Fibroblast of pulmonary artery (primary cell): ENCODE results near the gene MISP3.

Experiments
- DNase-seq: peaks from one replicate; pipeline ENCODE4 v3.0.0-alpha.2; 2010; ENCODE audit warnings: low read depth
- H3K4me3 ChIP-seq: replicated peaks from 2 replicates; pipeline ENCODE4 v1.5.1; 2011; ENCODE audit warnings: low read depth, mild to moderate bottlenecking, control low read depth, low read length, moderate library complexity
- TF ChIP-seq, protein P1 (sequence below): IDR thresholded peaks from 2 replicates; pipeline ENCODE4 v1.5.1; 2011; ENCODE audit warnings: mild to moderate bottlenecking, control low read depth, low read length, inconsistent platforms; ENCODE audit errors: missing control alignments

The MISP3 gene

DNA sequence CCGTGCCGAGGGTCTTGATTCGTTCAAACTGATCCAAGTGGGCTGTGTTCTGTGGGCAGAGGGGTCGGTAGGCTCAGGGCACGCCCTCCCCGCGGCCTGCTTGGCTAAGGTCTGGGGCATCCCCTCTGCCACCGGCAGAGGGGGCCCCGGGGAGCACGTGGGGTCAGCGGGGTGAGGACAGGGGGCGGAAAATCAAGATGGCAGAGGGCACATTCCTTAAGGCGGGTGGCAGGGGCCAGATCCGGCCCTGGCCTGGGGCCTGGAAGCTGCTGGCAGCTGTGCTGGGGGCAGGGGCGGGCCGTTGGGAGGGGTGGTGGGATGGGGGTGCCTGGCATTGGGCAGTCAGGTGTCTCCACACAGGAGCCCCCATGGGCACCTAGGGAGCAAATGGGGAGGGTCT is 34.3 kb downstream of the MISP3 start:
- TF ChIP-seq, protein P1, sequence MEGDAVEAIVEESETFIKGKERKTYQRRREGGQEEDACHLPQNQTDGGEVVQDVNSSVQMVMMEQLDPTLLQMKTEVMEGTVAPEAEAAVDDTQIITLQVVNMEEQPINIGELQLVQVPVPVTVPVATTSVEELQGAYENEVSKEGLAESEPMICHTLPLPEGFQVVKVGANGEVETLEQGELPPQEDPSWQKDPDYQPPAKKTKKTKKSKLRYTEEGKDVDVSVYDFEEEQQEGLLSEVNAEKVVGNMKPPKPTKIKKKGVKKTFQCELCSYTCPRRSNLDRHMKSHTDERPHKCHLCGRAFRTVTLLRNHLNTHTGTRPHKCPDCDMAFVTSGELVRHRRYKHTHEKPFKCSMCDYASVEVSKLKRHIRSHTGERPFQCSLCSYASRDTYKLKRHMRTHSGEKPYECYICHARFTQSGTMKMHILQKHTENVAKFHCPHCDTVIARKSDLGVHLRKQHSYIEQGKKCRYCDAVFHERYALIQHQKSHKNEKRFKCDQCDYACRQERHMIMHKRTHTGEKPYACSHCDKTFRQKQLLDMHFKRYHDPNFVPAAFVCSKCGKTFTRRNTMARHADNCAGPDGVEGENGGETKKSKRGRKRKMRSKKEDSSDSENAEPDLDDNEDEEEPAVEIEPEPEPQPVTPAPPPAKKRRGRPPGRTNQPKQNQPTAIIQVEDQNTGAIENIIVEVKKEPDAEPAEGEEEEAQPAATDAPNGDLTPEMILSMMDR, result no peak
- no peak for DNase-seq
- H3K4me3 ChIP-seq, result no peak overlapping the region

DNA sequence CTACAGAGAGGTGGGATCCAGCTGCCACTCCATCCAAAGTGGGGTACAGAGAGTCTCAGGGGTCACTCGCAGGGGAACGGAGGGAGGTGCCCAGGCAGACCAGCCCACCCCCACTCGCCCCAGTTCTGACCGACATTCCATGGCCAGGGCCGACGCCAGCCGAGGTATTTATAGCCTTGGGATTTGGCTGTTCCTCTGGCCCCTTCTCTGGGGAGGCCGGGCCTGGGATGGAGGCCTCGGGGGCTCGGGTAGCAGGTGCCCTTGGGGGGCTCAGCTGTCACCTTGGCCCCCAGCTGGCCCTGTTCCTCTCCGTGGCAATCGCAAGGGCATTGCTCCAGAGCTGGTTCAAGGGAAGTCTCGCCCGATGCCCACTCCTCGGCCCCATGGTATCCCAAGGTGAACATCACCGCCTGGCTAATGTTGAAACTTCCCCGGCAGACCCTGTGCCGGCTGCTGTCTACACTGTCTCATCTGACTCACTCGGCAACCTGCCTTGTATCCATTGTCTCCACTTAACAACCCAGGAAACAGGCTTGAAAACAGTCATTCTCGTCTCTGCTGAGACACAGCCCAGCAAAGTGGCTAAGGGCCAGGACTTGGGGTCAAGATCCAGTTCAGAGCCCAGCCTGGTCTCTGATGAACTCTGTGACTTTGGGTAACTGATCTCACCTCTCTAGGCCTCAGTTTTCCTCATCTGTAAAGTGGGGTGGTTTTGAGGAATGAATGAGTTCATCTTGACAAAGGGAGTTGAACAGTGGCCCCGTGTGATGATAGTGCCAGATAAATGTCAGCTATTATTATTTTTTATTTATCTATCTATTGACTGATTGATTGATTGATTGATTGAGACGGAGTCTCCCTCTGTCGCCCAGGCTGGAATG is 35.2 kb downstream of the MISP3 start:
- DNase-seq, result peak; percentile 82
- H3K4me3 ChIP-seq, result no peak overlapping the region
- TF ChIP-seq, protein P1, result no peak

DNA sequence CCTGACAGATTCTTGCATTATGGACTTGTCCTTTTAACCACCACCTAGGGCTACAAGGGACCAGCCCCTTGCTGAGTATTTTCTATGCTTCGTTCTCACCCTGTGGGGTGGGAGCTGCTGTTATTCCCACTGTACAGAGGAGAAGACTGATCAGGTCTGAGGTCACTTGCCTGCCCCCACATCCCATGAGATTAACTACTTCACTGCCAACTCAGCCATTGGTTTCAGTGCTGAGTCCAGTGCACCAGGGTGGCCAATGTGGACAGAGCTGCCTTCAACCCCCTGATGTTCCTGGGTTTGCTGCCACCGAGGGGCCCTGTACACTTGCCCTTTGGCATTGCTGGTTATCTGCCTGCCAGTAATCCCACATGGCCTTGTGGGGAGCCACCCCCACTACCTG is 38.1 kb downstream of the MISP3 start:
- TF ChIP-seq, protein P1, result no peak
- H3K4me3 ChIP-seq, result no peak overlapping the region
- DNase-seq, result no peak

DNA sequence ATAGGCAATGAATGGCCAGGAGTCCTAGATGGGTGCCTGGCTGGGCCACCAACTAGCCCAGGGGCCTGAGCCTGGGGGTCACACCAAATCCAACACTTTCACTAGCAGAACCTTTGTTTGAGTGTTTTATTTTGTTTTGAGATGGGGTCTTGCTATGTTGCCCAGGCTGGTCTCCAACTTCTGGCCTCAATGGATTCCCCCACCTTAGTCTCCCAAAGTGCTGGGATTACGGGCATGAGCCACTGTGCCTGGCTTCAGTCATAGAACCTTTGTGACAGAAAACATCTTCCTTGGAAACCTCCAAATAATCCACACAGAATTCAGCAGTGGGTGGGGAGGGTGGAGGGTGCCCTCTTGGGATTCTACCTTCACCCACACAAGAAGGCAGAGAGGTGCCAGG is 38.9 kb downstream of the MISP3 start:
- DNase-seq, result no peak
- TF ChIP-seq, protein P1, result no peak
- H3K4me3 ChIP-seq, result no peak overlapping the region

DNA sequence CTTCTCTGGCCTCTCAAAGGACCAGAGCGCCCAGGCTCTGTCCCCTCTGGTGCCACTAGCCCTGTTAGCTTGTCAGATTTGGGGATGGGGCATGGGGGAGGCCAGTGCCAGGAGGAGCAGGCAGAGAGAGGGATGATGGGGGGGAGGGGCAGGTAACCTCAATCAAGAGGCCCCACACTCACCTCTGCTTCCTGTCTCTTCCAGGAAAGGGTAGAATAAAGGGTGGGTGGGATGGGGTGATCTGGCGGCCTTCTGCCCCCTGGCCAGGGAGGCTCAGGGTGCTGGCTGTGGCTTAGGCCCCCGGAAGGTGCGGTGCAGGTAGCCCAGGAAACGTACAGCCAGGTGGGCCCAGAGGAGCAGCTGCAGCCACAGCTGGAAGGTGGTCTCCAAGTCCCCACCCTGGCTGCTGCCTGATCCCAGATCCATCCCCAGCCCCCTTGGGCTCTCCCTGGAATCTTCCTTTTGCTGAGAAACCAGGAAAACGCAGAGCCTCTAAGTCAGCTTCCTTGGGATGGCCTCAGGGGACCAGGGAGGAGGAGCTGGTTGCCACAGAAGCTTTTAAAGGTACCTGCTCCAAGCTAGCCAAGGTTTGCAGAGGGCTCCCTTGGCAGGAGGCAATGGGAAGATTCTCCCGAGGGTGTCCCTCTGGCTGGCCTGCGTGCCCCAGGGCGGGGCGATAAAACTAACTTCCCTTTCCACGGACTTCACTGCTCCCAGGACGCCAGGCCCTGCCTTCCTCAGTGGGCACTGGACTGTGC is 39.6 kb downstream of the MISP3 start:
- DNase-seq, result no peak
- H3K4me3 ChIP-seq, result no peak overlapping the region
- TF ChIP-seq, protein P1, result no peak

DNA sequence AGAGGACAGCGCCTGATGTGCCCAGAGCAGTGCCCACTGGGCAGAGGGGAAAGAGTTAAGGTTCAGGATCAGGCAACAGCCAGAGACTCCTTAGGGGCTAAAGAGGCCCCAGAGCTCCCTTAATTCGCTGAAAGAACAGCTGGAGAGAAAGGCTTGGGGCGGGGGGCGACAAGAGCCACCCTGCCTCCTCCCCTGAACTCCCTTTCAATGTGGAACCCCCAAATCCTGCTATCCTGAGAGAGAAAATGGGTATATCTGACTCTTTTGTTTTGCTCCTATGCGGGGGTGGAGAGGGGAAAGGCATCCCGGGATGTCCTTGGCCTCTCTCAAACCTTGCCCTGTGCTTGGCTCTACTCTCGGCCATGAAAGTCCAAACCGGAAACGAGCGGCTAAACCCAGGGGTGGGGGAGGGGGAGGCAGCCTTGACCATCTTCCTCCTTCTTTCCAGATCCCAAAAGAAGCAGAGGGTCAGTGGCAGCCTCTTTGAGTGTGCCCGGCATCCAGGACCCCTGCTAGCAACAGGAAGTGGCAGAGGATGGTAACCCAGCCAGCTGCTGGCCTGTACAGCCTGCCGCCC is 40.3 kb downstream of the MISP3 start:
- H3K4me3 ChIP-seq, result no peak overlapping the region
- no peak for DNase-seq

More for the DNA sequence above, 40.3 kb downstream of the MISP3 start:
- TF ChIP-seq, protein P1, result no peak
